HuH-7.5 (cell line): ENCODE data around the gene GMDS.
A peak's percentile ranks its signal among the peaks of the same experiment; 100 is the strongest.

Experiments used
- DNase-seq: peaks from one replicate; pipeline ENCODE4 v3.0.0; 2011; ENCODE audit warnings: low spot score

Gene GMDS

DNA sequence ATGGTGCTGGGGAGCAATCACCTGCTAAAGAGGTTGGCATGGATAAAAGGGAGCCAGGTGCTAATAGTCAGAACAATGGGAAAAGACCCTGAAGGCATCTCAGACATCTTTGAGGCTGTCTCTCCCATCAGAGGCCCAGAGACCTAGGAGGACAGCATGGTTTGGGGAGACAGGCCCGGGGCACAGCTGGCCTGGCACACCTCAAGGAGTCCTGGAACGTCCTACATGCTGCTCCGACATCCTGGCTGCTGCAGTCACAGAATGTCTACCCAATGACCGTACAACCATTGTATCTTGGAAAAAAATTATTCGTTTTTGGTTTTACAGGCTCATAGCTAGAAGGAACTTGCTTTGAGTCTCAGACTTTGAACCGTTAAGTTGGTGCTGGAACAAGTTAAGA lies 4.4 kb downstream of the GMDS start:
- no peak for DNase-seq

GRCh38 chr6:2237001-2237400 lies 8.4 kb downstream of the GMDS start:
- no peak for DNase-seq

- no peak for DNase-seq
These were observed 9.5 kb downstream of the GMDS start for GRCh38 chr6:2235777-2236495.

- DNase-seq = no peak
These were observed 13.0 kb downstream of the GMDS start for GRCh38 chr6:2232445-2232844.

- DNase-seq = no peak
These were observed 14.0 kb downstream of the GMDS start for GRCh38 chr6:2231438-2231837.

DNA sequence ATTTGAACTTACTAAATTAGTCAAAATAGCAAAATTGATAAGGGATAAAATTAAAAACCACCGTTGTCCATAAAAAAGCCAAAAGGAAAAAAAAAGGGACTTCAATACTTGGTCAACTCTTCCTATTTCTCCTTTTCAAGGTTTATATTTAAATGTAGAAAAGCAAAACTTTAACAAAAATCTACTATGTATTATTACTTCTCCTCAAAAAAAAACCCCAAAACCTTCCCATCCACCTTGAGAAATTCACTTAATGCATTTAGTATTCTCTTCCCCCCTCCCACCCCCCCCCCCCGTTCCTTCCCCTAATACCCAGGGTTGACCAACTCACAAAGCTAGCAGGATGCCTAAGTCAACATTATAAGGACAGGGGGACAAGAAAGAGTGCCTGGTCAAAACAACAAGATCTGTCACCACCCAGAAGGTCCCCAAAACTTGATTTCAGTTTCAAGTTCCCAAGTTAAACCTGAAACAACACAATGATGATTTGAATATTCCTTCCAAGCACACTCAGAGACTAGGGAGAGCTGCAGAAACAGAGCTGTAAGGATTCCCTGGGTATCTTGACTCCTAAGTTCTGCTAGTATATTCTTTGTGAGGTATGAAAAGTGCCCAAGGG lies 14.6 kb downstream of the GMDS start:
- DNase-seq = no peak

- no peak for DNase-seq
These were observed 15.7 kb downstream of the GMDS start for GRCh38 chr6:2229742-2230141.

GRCh38 chr6:2229039-2229438 lies 16.4 kb downstream of the GMDS start:
- DNase-seq = no peak

DNA sequence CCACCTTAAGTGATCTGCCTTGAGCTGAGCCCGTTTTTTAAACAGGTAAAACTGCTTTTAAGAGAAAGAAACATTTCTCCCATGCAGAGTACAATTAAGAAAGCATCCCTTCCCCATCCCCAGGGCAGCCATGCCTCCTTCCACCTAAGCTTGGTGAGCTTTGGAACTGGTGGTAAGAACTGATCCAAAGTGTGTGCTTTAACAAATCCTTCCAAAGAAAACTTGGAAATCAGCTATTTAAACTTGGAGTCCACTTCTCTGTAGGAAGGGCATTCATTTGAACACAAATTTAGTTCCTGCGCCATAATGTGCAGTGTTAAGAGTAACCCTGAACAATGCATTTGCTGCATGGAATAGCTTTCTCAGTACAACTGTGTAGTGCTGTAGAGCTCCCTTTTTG lies 17.0 kb downstream of the GMDS start:
- DNase-seq = no peak

DNA sequence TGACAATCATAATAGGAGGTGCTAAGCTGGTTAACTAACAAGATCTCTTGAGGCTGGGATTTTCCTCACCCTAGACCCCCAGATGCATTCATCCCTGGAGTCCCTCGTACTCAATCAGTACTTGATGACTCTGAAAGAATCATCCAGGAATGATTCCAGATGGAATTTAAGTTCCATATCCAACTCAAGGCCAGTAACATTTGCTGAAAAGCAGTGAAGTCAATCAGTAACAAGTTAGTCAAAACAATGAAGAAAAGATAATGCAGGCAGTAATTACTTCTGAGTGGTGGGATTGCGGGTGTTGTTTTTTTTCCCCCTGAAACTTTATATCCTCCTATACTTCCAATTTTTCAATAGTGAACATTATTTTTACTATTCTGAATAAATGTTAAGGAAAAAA lies 18.6 kb downstream of the GMDS start:
- DNase-seq = no peak

DNA sequence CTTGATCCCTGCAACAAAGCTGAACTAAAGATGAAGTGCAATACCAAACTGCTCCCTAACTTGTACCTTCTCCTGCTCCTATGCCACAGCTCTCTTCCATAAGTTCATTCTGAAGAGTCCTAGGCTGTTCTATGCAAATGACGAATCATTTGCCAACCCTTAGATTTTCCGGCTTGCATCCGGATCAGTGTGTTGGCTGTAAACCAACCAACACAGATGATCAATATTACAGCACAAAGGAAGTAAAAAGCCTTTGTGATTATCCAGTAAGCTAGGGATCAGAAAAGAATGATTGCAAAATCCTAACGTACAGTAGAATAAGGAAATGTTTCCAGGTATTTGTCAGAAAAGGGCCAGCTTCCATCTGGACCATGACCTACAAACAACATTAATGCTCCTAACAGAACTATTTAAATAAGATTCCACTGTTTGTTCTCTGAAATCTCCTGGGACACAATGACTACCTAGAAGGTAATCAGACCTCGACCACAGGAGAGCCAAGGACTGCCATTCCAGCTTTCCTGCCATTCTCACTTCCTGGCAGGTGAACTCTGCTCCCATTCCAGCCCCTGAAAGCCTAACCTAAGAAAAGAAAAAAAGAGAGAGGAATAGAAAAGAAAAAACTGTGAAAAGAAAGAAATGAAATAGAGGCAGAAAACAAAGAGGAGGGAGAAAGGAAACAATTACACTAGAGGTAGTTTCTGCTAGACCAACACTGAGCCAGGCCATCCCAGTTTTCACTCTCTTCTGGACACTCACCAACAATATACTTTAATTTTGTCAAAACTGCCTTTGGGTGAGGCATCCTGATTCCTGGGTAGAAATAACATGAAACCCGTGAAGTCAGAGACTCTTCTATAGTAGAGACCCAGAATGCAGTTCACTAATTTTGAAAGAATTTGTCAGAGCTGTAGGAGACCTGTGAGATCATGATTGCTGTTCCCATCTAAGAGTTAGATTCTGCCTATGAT lies 19.7 kb downstream of the GMDS start:
- DNase-seq = peak; percentile 15

GRCh38 chr6:2224847-2225382 lies 20.5 kb downstream of the GMDS start:
- DNase-seq = no peak

GRCh38 chr6:2222275-2222842 lies 23.0 kb downstream of the GMDS start:
- no peak for DNase-seq

GRCh38 chr6:2221726-2222274 lies 23.6 kb downstream of the GMDS start:
- no peak for DNase-seq

- DNase-seq = no peak
These were observed 25.3 kb downstream of the GMDS start for GRCh38 chr6:2220154-2220553.

DNA sequence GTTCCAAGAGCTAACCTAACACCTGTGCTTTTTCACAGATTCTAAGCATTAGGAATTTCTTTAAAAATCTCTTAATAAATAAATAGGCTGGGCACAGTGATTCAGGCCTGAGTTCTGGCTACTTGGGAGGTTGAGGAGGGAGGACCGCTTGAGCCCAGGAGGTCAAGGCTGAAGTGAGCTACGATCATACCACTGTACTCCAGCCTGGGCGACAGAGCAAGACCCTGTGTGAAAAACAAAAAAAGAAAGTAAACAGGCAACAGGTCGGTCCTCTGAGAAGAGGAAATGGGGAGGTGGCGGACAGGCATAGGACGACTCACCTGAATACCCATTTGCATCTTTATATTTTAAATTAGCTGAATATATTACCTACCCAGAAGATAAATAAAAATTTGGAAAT lies 26.5 kb downstream of the GMDS start:
- no peak for DNase-seq

DNA sequence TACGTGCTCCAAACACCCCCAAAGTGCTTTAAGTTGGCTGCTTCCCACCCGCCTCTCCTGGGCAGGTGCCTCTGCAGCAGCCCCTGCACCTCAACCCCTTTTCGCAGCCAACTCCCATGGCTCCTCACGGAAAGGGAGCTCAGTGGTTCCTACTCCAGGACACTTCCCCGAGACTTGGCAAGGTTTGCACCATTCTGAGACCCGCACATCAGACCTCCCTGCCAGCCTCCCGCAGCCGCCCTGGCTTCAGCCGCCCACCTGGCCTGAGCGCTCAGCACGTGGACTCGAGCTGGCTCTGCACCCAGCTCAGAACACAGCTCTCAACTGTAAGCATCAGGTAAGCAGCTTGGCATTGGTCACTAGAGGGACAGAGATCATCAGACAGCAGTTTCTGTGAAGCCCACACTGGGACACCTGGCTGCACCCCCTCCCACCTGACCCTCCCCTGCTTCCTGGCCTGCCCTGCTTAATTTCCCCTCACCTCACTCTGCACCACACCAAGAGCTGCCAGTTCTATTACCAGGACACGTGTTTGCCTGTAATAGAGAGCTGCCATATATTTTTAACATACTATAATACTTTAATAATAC lies 28.5 kb downstream of the GMDS start:
- no peak for DNase-seq

DNA sequence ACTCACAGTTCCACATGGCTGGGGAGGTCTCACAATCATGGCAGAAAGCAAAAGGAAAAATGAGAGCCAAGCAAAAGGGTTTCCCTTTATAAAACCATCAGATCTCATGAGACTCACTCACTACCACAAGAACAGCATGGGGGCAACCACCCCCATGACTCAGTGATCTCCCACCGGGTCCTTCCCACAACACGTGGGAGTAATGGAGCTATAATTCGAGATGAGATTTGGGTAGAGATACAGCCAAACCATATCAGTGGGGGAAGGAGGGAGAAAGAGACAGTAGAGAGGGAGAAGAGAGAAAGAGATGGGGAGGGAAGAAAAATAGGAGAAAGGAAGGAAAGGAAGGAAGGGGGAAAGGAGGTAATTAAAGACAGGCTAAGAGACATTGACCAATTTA lies 30.1 kb downstream of the GMDS start:
- DNase-seq = no peak

GRCh38 chr6:2213086-2213485 lies 32.3 kb downstream of the GMDS start:
- DNase-seq = no peak

DNA sequence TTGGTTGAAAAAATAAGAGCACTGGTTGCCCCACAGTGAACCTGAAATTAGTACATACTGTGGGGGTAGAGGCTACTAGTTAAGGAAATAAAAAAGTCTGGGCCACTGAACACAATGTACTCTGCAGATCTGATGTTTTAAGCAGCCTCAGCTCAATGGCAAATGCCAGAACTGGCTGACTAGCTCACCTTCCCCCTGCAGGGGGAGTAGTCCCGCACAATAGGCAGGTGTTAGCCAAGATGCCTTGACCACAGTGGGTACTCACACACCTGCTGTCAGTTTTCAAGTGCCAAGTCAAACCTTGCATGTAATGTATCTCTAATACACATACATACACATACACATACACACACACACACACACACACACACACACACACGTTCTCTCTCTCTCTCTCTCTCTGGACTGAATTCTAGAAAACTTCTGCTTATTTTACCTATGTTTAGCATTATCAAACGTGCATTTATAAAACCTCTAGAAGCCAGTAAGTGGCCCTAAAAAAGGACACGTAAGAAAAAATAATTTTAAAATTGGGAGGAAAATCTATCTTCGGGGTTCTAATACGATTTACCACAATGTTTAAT lies 36.1 kb downstream of the GMDS start:
- DNase-seq = no peak

DNA sequence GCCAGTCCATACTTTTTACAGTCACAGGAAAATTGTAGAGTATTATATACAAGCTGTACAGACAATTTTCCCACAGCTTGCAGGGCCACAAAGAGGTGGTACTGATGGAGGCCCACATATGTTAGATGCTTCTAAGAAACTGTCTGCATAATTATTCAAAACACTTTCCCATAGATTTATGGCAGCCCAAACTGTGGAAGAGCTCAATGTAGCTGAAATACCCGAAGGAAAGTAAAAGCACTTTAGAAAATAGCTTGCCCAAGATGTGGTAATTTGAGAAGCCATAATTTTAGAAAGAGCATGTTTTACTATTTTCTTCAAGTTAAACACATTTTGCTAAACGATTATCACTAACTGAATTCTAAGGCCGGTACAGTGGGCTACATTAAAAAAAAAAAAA lies 36.9 kb downstream of the GMDS start:
- DNase-seq = no peak
